GM23248 (cell line): ENCODE data around the gene CEP112. TPM values are rescaled to one million over a fixed set of nuclear protein-coding genes. Genes with fewer than 3 reads are reported as not detected.

ENCODE experiments used
- DNase-seq: peaks from one replicate; pipeline ENCODE4 v3.0.0-alpha.2; 2015
- H2AFZ ChIP-seq: fragments of 200-600 bp; sonication (generic); 2 replicates; pipeline ENCODE4 v1.6.1; 2016; ENCODE audit warnings: antibody characterized with exemption
- H3F3A ChIP-seq: fragments of 200-600 bp; sonication (generic); 2 replicates; pipeline ENCODE4 v1.6.1; 2016; ENCODE audit warnings: mild to moderate bottlenecking, antibody characterized with exemption, mixed run types; ENCODE audit not compliant: insufficient read depth
- H3K27ac ChIP-seq: fragments of 200-600 bp; sonication (generic); 2 replicates; pipeline ENCODE4 v1.5.1; 2016; ENCODE audit warnings: mild to moderate bottlenecking
- H3K27me3 ChIP-seq: fragments of 200-600 bp; sonication (generic); replicated peaks from 2 replicates; pipeline ENCODE4 v1.6.1; 2016; ENCODE audit warnings: mild to moderate bottlenecking; ENCODE audit not compliant: insufficient read depth
- H3K36me3 ChIP-seq: fragments of 200-600 bp; sonication (generic); 2 replicates; pipeline ENCODE4 v1.6.1; 2016; ENCODE audit warnings: low read depth, mild to moderate bottlenecking
- H3K4me1 ChIP-seq: fragments of 200-600 bp; sonication (generic); 2 replicates; pipeline ENCODE4 v1.6.1; 2016; ENCODE audit warnings: mild to moderate bottlenecking; ENCODE audit not compliant: insufficient read depth
- H3K4me2 ChIP-seq: fragments of 200-600 bp; sonication (generic); one replicate; pipeline ENCODE4 v1.6.1; 2016; ENCODE audit warnings: mild to moderate bottlenecking; ENCODE audit not compliant: unreplicated experiment
- H3K4me3 ChIP-seq: fragments of 200-600 bp; sonication (generic); 2 replicates; pipeline ENCODE4 v1.5.1; 2016; ENCODE audit warnings: mild to moderate bottlenecking
- H3K79me2 ChIP-seq: fragments of 200-600 bp; sonication (generic); 2 replicates; pipeline ENCODE4 v1.6.1; 2016; ENCODE audit warnings: mild to moderate bottlenecking; ENCODE audit not compliant: insufficient read depth
- H3K9ac ChIP-seq: fragments of 200-600 bp; sonication (generic); 2 replicates; pipeline ENCODE4 v1.6.1; 2016; ENCODE audit warnings: mild to moderate bottlenecking
- H3K9me2 ChIP-seq: fragments of 200-600 bp; sonication (generic); 2 replicates; pipeline ENCODE4 v1.6.1; 2016; ENCODE audit warnings: mixed run types, mild to moderate bottlenecking, moderate library complexity; ENCODE audit not compliant: insufficient read depth
- H3K9me3 ChIP-seq: fragments of 200-600 bp; sonication (generic); one replicate; pipeline ENCODE4 v1.6.1; 2017; ENCODE audit warnings: low read depth
- H4K20me1 ChIP-seq: fragments of 200-600 bp; sonication (generic); 2 replicates; pipeline ENCODE4 v1.6.0; 2016; ENCODE audit not compliant: insufficient read depth
- EZH2 ChIP-seq: fragments of 200-600 bp; sonication (generic); IDR thresholded peaks from 2 replicates; pipeline ENCODE4 v1.6.1; 2018; ENCODE audit warnings: antibody characterized with exemption, mild to moderate bottlenecking; ENCODE audit not compliant: insufficient read depth, poor library complexity, severe bottlenecking
- EZH2phosphoT487 ChIP-seq: fragments of 200-600 bp; sonication (generic); IDR thresholded peaks from 2 replicates; pipeline ENCODE4 v1.6.1; 2018; ENCODE audit warnings: antibody characterized with exemption, moderate library complexity, mild to moderate bottlenecking, low read depth; ENCODE audit not compliant: insufficient read depth
- WGBS, 2 experiments: methylation state at CpG; one replicate each; pipeline ENCODE4 v1.1.6; 2015 to 2017; ENCODE audit warnings: low lambda C conversion rate in 2 of 2, low coverage in 1 of 2; ENCODE audit errors: missing lambda C conversion rate in 2 of 2; 5-methylcytosine and 5-hydroxymethylcytosine counted together
- in situ Hi-C: fragments of 300-500 bp; cut with MboI; formaldehyde crosslinking; loops from 2 replicates; pipeline ENCODE4 v1.15.0; 2020
- polyA plus RNA-seq: library from polyadenylated mRNA; unstranded; fragments of >200 nt; fragmentation: Nextera tagmentation; extraction: Ambion mirVana; gene quantifications from 2 replicates; pipeline ENCODE4 v1.2.1, GENCODE V29; 2016
- total RNA-seq: library from RNA; depleted of rRNA; stranded (reverse); fragments of >200 nt; shearing (Covaris generic); gene quantifications from 2 replicates; pipeline ENCODE4 v1.2.3, GENCODE V29; 2014

Gene CEP112
- total and polyA plus RNA-seq, 2 experiments from 2014 or later: 8.1 to 14.8 TPM

GRCh38 chr17:66183529-66183928 is 8.4 kb downstream of the CEP112 start:
- no peaks in the 10 kb centered on the region for H3K4me1 ChIP-seq
- H3K36me3 ChIP-seq: peaks cover 7% of the 10 kb centered on the region; the same call in 1 of the 2 replicates
- H3K79me2 ChIP-seq: peaks cover 24% of the 10 kb centered on the region
- no peak overlapping the region for H3K9ac ChIP-seq
- H3K27ac ChIP-seq: no peak overlapping the region
- H4K20me1 ChIP-seq: no peaks in the 10 kb centered on the region
- in situ Hi-C loops: no loop called here
- no peak for DNase-seq
- H3F3A ChIP-seq: no peaks in the 10 kb centered on the region
- no peaks in the 10 kb centered on the region for H3K27me3 ChIP-seq
- no peaks in the 10 kb centered on the region for H3K9me3 ChIP-seq
- no peaks in the 10 kb centered on the region; the same call in 1 of the 2 replicates for H3K9me2 ChIP-seq
- no peak overlapping the region for H3K4me2 ChIP-seq
- no peak overlapping the region for H3K4me3 ChIP-seq
- no peak for TF ChIP-seq EZH2
- no peak for TF ChIP-seq EZH2phosphoT487
- no peak overlapping the region for H2AFZ ChIP-seq

DNA sequence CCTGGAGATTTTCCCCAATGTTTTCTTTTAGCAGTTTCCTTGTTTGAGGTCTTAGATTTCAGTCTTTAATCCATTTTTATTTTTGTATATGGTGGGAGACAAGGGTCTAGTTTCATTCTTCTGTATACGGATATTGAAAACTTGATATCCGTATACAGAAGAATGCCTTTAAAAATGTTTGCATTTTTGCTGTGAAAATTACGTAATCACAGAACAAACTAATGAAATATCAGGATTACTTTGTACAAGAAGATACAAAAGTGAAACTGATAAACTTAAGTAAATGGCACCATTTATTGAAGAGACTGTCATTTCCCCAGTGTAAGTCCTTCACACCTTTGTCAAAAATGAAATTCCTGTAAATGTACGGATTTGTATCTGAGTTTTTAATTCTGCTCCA is 13.3 kb downstream of the CEP112 start:
- no peaks in the 10 kb centered on the region for H3K4me1 ChIP-seq
- no peaks in the 10 kb centered on the region; the same call in 1 of the 2 replicates for H3K9me2 ChIP-seq
- no peaks in the 10 kb centered on the region for H3K27me3 ChIP-seq
- no peaks in the 10 kb centered on the region for H3K9me3 ChIP-seq
- H3K36me3 ChIP-seq: peaks cover 9% of the 10 kb centered on the region
- no peaks in the 10 kb centered on the region for H3F3A ChIP-seq
- H2AFZ ChIP-seq: no peak overlapping the region
- TF ChIP-seq EZH2 (no peak), EZH2phosphoT487 (no peak)
- no peak for DNase-seq
- 98% methylated on average over 4 of the region's 4 CpGs for WGBS, 2 experiments
- in situ Hi-C loops: no loop called here
- H3K4me3 ChIP-seq: no peak overlapping the region
- no peak overlapping the region for H3K27ac ChIP-seq
- no peak overlapping the region for H3K4me2 ChIP-seq
- peaks cover under 1% of the 10 kb centered on the region; the same call in 1 of the 2 replicates for H3K79me2 ChIP-seq
- no peaks in the 10 kb centered on the region for H4K20me1 ChIP-seq
- H3K9ac ChIP-seq: no peak overlapping the region

DNA sequence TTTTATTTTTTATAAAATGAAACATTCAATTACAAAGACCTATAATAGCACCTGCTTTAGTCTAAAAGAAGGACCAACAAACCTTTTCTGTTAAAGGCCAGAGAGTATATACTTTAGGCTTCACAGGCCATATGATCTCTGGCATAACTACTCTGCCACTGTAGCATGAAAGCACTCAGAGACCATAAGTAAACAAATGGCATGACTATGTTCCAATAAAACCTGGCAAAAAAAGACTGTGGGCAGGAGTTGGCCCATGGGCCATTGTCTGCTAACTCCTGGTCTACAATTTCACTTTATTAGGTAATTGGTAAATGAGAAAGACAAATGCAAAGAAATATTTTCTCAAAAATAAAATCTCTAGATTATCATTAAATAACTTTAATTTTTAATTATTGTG is 14.9 kb downstream of the CEP112 start:
- Histone ChIP-seq H3K4me2 (no peak overlapping the region), H3K4me1 (no peaks in the 10 kb centered on the region)
- TF ChIP-seq EZH2phosphoT487 (no peak), EZH2 (no peak)

DNA sequence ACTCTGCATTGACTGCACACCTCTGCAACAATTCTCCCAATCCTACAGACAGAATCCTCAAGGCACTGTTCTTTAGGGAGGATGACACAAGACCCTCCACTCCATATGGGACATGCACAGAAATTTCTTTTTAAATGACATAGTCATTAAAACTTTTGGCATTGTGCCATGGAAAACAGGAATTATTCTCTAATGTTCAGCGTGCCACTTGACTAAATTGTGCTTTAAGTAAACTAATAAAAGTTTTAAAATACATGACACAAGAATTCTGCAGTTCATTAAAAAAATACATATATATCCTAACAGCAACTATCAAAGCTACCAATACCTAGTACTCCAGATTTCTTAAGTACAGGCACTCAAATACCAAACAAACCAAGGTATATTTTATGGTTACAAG is 16.0 kb downstream of the CEP112 start:
- no peaks in the 10 kb centered on the region for H3K9me3 ChIP-seq
- no peaks in the 10 kb centered on the region for H3K4me1 ChIP-seq
- H3K27me3 ChIP-seq: no peaks in the 10 kb centered on the region
- H4K20me1 ChIP-seq: no peaks in the 10 kb centered on the region
- TF ChIP-seq EZH2phosphoT487 (no peak), EZH2 (no peak)
- no peak overlapping the region for H3K4me2 ChIP-seq
- no peak overlapping the region for H3K27ac ChIP-seq
- no peak overlapping the region for H3K4me3 ChIP-seq
- no peak for DNase-seq
- H3F3A ChIP-seq: no peaks in the 10 kb centered on the region
- no peaks in the 10 kb centered on the region for H3K9me2 ChIP-seq
- H3K9ac ChIP-seq: no peak overlapping the region
- in situ Hi-C loops: no loop called here
- peaks cover 5% of the 10 kb centered on the region for H3K36me3 ChIP-seq
- no peaks in the 10 kb centered on the region for H3K79me2 ChIP-seq
- WGBS, 2 experiments: 92 to 96% methylated on average over 1 of the region's 1 CpG
- no peak overlapping the region for H2AFZ ChIP-seq

More for the DNA sequence above, 14.9 kb downstream of the CEP112 start:
- H3K79me2 ChIP-seq: no peaks in the 10 kb centered on the region
- DNase-seq: no peak
- H3K9me3 ChIP-seq: no peaks in the 10 kb centered on the region
- H3K27me3 ChIP-seq: no peaks in the 10 kb centered on the region
- no peak overlapping the region for H3K9ac ChIP-seq
- no peak overlapping the region for H3K4me3 ChIP-seq
- H3K27ac ChIP-seq: no peak overlapping the region
- H4K20me1 ChIP-seq: no peaks in the 10 kb centered on the region
- H3F3A ChIP-seq: no peaks in the 10 kb centered on the region
- H3K9me2 ChIP-seq: no peaks in the 10 kb centered on the region
- in situ Hi-C loops: no loop called here
- no peak overlapping the region for H2AFZ ChIP-seq
- peaks cover 9% of the 10 kb centered on the region for H3K36me3 ChIP-seq

GRCh38 chr17:66172691-66173223 is 19.2 kb downstream of the CEP112 start:
- no peak overlapping the region for H2AFZ ChIP-seq
- no peak overlapping the region for H3K27ac ChIP-seq
- H3F3A ChIP-seq: no peaks in the 10 kb centered on the region
- 48 to 52% methylated on average over 2 of the region's 2 CpGs for WGBS, 2 experiments
- H3K9me3 ChIP-seq: no peaks in the 10 kb centered on the region
- H3K9me2 ChIP-seq: no peaks in the 10 kb centered on the region
- no peaks in the 10 kb centered on the region for H4K20me1 ChIP-seq
- H3K4me3 ChIP-seq: no peak overlapping the region
- DNase-seq: no peak
- H3K36me3 ChIP-seq: peaks cover 3% of the 10 kb centered on the region; the same call in 1 of the 2 replicates
- no peaks in the 10 kb centered on the region for H3K79me2 ChIP-seq
- no peaks in the 10 kb centered on the region for H3K27me3 ChIP-seq
- in situ Hi-C loops: loop anchor here (25.0 kb wide), 1 partner anchor 610 kb away; the partner anchor contains the start of gene AXIN2
- TF ChIP-seq EZH2 (no peak), EZH2phosphoT487 (no peak)
- no peak overlapping the region for H3K9ac ChIP-seq
- H3K4me1 ChIP-seq: no peaks in the 10 kb centered on the region
- H3K4me2 ChIP-seq: no peak overlapping the region
